Hepatocyte (in vitro differentiated cells): ENCODE results near the gene ABCA3. TPM values are rescaled to one million over a fixed set of nuclear protein-coding genes. Genes with fewer than 3 reads are reported as not detected.

Experiments used
- DNase-seq: peaks from one replicate; pipeline ENCODE4 v3.0.0-alpha.2; 2016; ENCODE audit warnings: low spot score
- H2AFZ ChIP-seq: fragments of 200-600 bp; sonication (generic); 2 replicates; pipeline ENCODE4 v1.6.0; 2016; ENCODE audit warnings: antibody characterized with exemption, mild to moderate bottlenecking
- H3K27ac ChIP-seq: fragments of 200-600 bp; sonication (generic); 2 replicates; pipeline ENCODE4 v1.5.1; 2016; ENCODE audit warnings: mild to moderate bottlenecking
- H3K27me3 ChIP-seq: fragments of 200-600 bp; sonication (generic); 2 replicates; pipeline ENCODE4 v1.6.1; 2016
- H3K36me3 ChIP-seq: fragments of 200-600 bp; sonication (generic); replicated peaks from 2 replicates; pipeline ENCODE4 v1.5.1; 2016; ENCODE audit warnings: low read depth; ENCODE audit not compliant: insufficient read depth
- H3K4me1 ChIP-seq: fragments of 200-600 bp; sonication (generic); 2 replicates; pipeline ENCODE4 v1.5.1; 2016; ENCODE audit warnings: mild to moderate bottlenecking, moderate library complexity; ENCODE audit not compliant: insufficient read depth
- H3K4me2 ChIP-seq: fragments of 200-600 bp; sonication (generic); 2 replicates; pipeline ENCODE4 v1.6.0; 2016
- H3K4me3 ChIP-seq: fragments of 200-600 bp; sonication (generic); 2 replicates; pipeline ENCODE4 v1.5.1; 2016; ENCODE audit warnings: mild to moderate bottlenecking
- H3K79me2 ChIP-seq: fragments of 200-600 bp; sonication (generic); 2 replicates; pipeline ENCODE4 v1.6.0; 2017; ENCODE audit warnings: mild to moderate bottlenecking
- H3K9me2 ChIP-seq: fragments of 200-600 bp; sonication (generic); replicated peaks from 2 replicates; pipeline ENCODE4 v1.6.0; 2017; ENCODE audit warnings: mild to moderate bottlenecking; ENCODE audit not compliant: insufficient read depth
- H3K9me3 ChIP-seq: fragments of 200-600 bp; sonication (generic); 2 replicates; pipeline ENCODE4 v1.5.1; 2016; ENCODE audit warnings: low read depth, mild to moderate bottlenecking
- H4K20me1 ChIP-seq: fragments of 200-600 bp; sonication (generic); 2 replicates; pipeline ENCODE4 v1.6.0; 2016; ENCODE audit warnings: mild to moderate bottlenecking; ENCODE audit not compliant: insufficient read depth, poor library complexity, severe bottlenecking
- CTCF ChIP-seq: fragments of 200-600 bp; sonication (generic); IDR thresholded peaks from 2 replicates; pipeline ENCODE4 v1.5.1; 2016; ENCODE audit warnings: antibody characterized with exemption, mild to moderate bottlenecking; ENCODE audit not compliant: poor library complexity
- EZH2 ChIP-seq: fragments of 200-600 bp; sonication (generic); IDR thresholded peaks from 2 replicates; pipeline ENCODE4 v1.6.1; 2016; ENCODE audit warnings: antibody characterized with exemption, mild to moderate bottlenecking, borderline replicate concordance
- EZH2phosphoT487 ChIP-seq: fragments of 200-600 bp; sonication (generic); IDR thresholded peaks from one replicate; pipeline ENCODE4 v1.6.1; 2018; ENCODE audit warnings: antibody characterized with exemption, mild to moderate bottlenecking, low read depth, moderate library complexity; ENCODE audit not compliant: unreplicated experiment, severe bottlenecking
- WGBS: methylation state at CpG from one replicate; pipeline ENCODE4 v1.1.6; 2016; ENCODE audit warnings: low lambda C conversion rate; ENCODE audit errors: missing lambda C conversion rate; 5-methylcytosine and 5-hydroxymethylcytosine counted together
- polyA plus RNA-seq: library from polyadenylated mRNA; unstranded; fragments of >200 nt; fragmentation: Nextera tagmentation; extraction: Ambion mirVana; gene quantifications from 2 replicates; pipeline ENCODE4 v1.2.1, GENCODE V29; 2016
- total RNA-seq: library from RNA; depleted of rRNA; stranded (reverse); fragments of >200 nt; gene quantifications from 2 replicates; pipeline ENCODE4 v1.2.3, GENCODE V29; 2014

Gene ABCA3
- total and polyA plus RNA-seq, 2 experiments from 2014 or later, result 0.94 to 1.8 TPM

DNA sequence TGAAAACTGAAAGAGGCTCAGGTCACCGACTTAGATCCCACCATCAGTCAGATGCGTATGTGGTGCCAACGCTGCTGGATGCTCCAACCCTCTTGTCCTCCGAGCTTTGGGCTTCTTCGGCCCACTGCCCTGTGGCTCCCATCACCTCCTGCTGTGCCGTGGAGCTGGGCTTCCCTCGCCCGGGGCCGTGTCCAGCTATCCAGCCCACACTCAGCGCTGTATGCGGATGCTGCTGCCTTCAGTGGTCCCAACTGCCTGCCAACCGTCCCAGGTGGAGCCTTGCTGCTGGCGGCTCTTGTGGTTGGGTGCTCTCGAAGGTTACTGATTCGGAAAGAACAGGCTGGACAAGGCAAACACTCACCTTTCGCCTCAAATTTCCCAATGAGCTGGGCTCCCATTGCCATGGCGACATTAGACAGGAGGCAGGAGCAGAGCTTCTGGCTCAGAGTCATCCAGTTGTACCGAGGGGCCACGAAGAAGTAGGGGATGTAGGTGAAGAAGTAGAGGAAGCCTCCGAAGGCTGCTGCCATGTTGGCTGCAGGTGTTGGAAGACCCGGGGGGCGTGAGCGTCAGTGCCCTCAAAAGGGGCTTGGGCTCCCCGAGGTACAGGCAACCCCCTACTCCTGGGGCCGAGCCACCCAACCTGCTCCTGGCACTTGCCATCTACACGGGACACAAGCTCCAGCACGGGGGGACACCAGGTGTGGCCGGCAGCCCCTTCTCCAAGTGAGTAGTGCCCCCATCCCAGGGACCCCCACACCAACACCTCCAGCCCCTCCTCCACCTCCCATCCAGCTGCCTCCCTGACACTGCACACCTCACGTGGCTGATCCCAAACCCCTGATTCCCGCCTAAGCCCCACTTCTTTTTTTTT is 32.2 kb downstream of the ABCA3 start:
- Histone ChIP-seq H3K4me2 (no peak overlapping the region), H3K79me2 (no peaks in the 10 kb centered on the region), H3K4me3 (no peak overlapping the region), H3K9me2 (no peaks in the 10 kb centered on the region), H3K27me3 (no peaks in the 10 kb centered on the region), H3K27ac (no peak overlapping the region), H3K9me3 (no peaks in the 10 kb centered on the region), H2AFZ (no peak overlapping the region), H4K20me1 (no peaks in the 10 kb centered on the region), H3K4me1 (no peaks in the 10 kb centered on the region), H3K36me3 (no peaks in the 10 kb centered on the region)
- no peak for TF ChIP-seq EZH2
- no peak for TF ChIP-seq CTCF
- no peak for TF ChIP-seq EZH2phosphoT487
- DNase-seq, result no peak
- 88% methylated on average over 30 of the region's 30 CpGs for WGBS

- Histone ChIP-seq H3K4me1 (no peaks in the 10 kb centered on the region), H3K4me2 (no peak overlapping the region), H3K27ac (no peak overlapping the region), H4K20me1 (no peaks in the 10 kb centered on the region), H3K9me2 (no peaks in the 10 kb centered on the region), H3K36me3 (no peaks in the 10 kb centered on the region), H2AFZ (no peak overlapping the region), H3K4me3 (no peak overlapping the region), H3K9me3 (no peaks in the 10 kb centered on the region), H3K27me3 (no peaks in the 10 kb centered on the region), H3K79me2 (no peaks in the 10 kb centered on the region)
- no peak for DNase-seq
- 79% methylated on average over 10 of the region's 10 CpGs for WGBS
- TF ChIP-seq CTCF (no peak), EZH2phosphoT487 (no peak)
Observed at GRCh38 chr16:2299915-2300192, 40.7 kb downstream of the ABCA3 start.

DNA sequence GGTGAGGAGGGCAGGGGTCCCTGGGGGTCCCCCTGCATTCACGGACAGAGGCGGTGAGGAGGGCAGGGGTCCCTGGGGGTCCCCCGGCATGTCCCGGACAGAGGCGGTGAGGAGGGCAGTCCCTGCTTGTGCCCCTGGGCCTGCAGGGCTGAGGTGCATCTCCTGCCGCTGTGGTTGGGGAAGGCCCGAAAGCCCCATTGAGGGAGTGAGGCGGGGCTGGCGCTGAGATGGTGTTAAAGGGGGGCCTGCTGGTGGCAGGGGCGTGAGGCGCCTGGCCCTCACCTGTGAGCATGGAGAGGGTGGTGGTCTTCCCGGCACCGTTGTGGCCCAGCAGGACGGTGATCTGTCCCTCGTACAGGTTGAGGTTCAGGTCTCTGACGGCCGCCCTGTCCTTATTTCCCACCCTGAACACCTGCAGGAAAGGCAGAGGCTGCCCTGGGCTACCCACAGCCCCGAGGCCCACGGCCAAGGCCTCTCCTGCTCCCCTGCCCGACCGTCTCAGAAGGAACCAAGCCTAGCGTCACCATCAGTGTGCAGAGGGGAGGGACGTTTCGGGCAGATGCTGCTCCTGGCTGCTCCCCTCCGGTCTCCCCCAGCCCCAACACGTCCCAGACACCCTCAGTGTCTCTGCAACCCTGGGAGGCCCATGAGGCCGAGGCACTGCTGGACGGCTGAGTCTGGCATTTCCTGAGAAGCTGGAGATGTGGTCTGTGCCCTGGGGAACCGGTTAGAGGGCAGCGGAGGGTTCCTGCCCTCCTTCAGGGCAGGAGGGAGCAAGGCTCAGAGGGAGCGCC is 41.2 kb downstream of the ABCA3 start:
- Histone ChIP-seq H3K36me3 (no peaks in the 10 kb centered on the region), H3K4me2 (no peak overlapping the region), H3K79me2 (no peaks in the 10 kb centered on the region), H3K4me1 (no peaks in the 10 kb centered on the region), H2AFZ (no peak overlapping the region), H3K27ac (no peak overlapping the region), H3K4me3 (no peak overlapping the region), H3K9me3 (no peaks in the 10 kb centered on the region), H3K9me2 (no peaks in the 10 kb centered on the region), H4K20me1 (no peaks in the 10 kb centered on the region), H3K27me3 (no peaks in the 10 kb centered on the region)
- WGBS, result 88% methylated on average over 26 of the region's 31 CpGs
- no peak for DNase-seq
- no peak for TF ChIP-seq EZH2phosphoT487
- no peak for TF ChIP-seq CTCF
- TF ChIP-seq EZH2, result no peak
